SK-N-SH treated with all-trans-retinoic acid at 6 μM for 48 hours (cell line): ENCODE results near the gene GPR42.
A peak's percentile ranks its signal among the peaks of the same experiment; 100 is the strongest.

Experiments
- CSDC2 ChIP-seq: fragments of 250-450 bp; sonication (Bioruptor Pico); IDR thresholded peaks from 2 replicates; pipeline ENCODE4 v1.5.0; 2020; ENCODE audit warnings: mild to moderate bottlenecking, moderate library complexity
- GLIS3 ChIP-seq: fragments of 250-450 bp; sonication (Bioruptor Pico); IDR thresholded peaks from 2 replicates; pipeline ENCODE4 v1.5.0; 2020; ENCODE audit warnings: mild to moderate bottlenecking, moderate library complexity
- OSR1 ChIP-seq: fragments of 250-450 bp; sonication (Bioruptor Pico); IDR thresholded peaks from 2 replicates; pipeline ENCODE4 v1.8.0; 2022; ENCODE audit warnings: moderate library complexity, mild to moderate bottlenecking, inconsistent platforms
- PATZ1 ChIP-seq: fragments of 250-450 bp; sonication (Bioruptor Pico); IDR thresholded peaks from 2 replicates; pipeline ENCODE4 v1.8.0; 2020; ENCODE audit warnings: mild to moderate bottlenecking, moderate library complexity, borderline replicate concordance
- POU6F1 ChIP-seq: fragments of 250-450 bp; sonication (Bioruptor Pico); IDR thresholded peaks from 2 replicates; pipeline ENCODE4 v1.8.0; 2021; ENCODE audit warnings: low read depth, mild to moderate bottlenecking, moderate library complexity, borderline replicate concordance
- PPARA ChIP-seq: fragments of 250-450 bp; sonication (Bioruptor Pico); IDR thresholded peaks from 2 replicates; pipeline ENCODE4 v1.5.0; 2020; ENCODE audit warnings: mild to moderate bottlenecking, borderline replicate concordance
- RARB ChIP-seq: fragments of 250-450 bp; sonication (Bioruptor Pico); IDR thresholded peaks from 2 replicates; pipeline ENCODE4 v1.8.0; 2021; ENCODE audit warnings: mild to moderate bottlenecking, moderate library complexity
- TSHZ2 ChIP-seq: fragments of 250-450 bp; sonication (Bioruptor Pico); IDR thresholded peaks from 2 replicates; pipeline ENCODE4 v1.5.0; 2020; ENCODE audit warnings: mild to moderate bottlenecking, moderate library complexity
- ZC3H10 ChIP-seq: fragments of 250-450 bp; sonication (Bioruptor Pico); IDR thresholded peaks from 2 replicates; pipeline ENCODE4 v1.5.1; 2021; ENCODE audit warnings: mild to moderate bottlenecking, moderate library complexity
- ZFP3 ChIP-seq: fragments of 250-450 bp; sonication (Bioruptor Pico); IDR thresholded peaks from 2 replicates; pipeline ENCODE4 v1.5.0; 2020; ENCODE audit warnings: mild to moderate bottlenecking, moderate library complexity
- ZFP30 ChIP-seq: fragments of 450-650 bp; formaldehyde crosslinking; IDR thresholded peaks from 2 replicates; pipeline ENCODE4 v1.5.0; 2022; ENCODE audit warnings: mild to moderate bottlenecking, moderate library complexity
- ZNF565 ChIP-seq: fragments of 450-650 bp; formaldehyde crosslinking; conservative IDR thresholded peaks from 2 replicates; pipeline ENCODE4 v1.5.0; 2020; ENCODE audit warnings: low read depth, mild to moderate bottlenecking, moderate library complexity
- ZNF70 ChIP-seq: fragments of 450-650 bp; formaldehyde crosslinking; IDR thresholded peaks from 2 replicates; pipeline ENCODE4 v1.5.0; 2020; ENCODE audit warnings: mild to moderate bottlenecking, moderate library complexity
- ZNF8 ChIP-seq: fragments of 450-650 bp; formaldehyde crosslinking; IDR thresholded peaks from 2 replicates; pipeline ENCODE4 v1.5.0; 2020; ENCODE audit warnings: mild to moderate bottlenecking, moderate library complexity

GRCh38 chr19:35322014-35322413 is 48.9 kb upstream of the GPR42 start:
- TF ChIP-seq PATZ1 (CRISPR knock-in tag) = no peak
- no peak for TF ChIP-seq POU6F1
- TF ChIP-seq RARB = no peak
- no peak for TF ChIP-seq ZFP30
- no peak for TF ChIP-seq CSDC2
- no peak for TF ChIP-seq OSR1 (CRISPR knock-in tag)
- TF ChIP-seq TSHZ2 = no peak
- TF ChIP-seq ZNF70 (CRISPR knock-in tag) = no peak
- no peak for TF ChIP-seq GLIS3 (CRISPR knock-in tag)
- TF ChIP-seq PPARA (CRISPR knock-in tag) = no peak
- no peak for TF ChIP-seq ZC3H10 (CRISPR knock-in tag)
- TF ChIP-seq ZNF565 (CRISPR knock-in tag) = no peak
- TF ChIP-seq ZNF8 (CRISPR knock-in tag) = peak; percentile 83
- no peak for TF ChIP-seq ZFP3 (CRISPR knock-in tag)
